PC-9 (cell line): ENCODE results near the gene RUNX1. TPM values are rescaled to one million over a fixed set of nuclear protein-coding genes. Genes with fewer than 3 reads are reported as not detected.

ENCODE experiments used
- BruUV-seq: library from RNA; stranded (reverse); fragments of 400-500 nt; replicated peaks from 2 replicates; lab custom pipeline; 2021; lab: Mats Ljungman, UMichigan
- CTCF ChIA-PET: fragments of 300-600 bp; sonication (Branson Sonifier 250); formaldehyde crosslinking; loops from one replicate; lab custom pipeline; 2022; ENCODE audit warnings: antibody characterized with exemption; lab: Charles Lee
- POLR2A ChIA-PET: fragments of 300-600 bp; sonication (Branson Sonifier 250); formaldehyde crosslinking; loops from one replicate; lab custom pipeline; 2022; ENCODE audit warnings: antibody characterized with exemption; ENCODE audit not compliant: unreplicated experiment; lab: Charles Lee
- DNase-seq, 2 experiments: peaks; one replicate each; pipeline versions ENCODE4 v3.0.0 to v3.0.0-alpha.2; 2015 to 2022; ENCODE audit warnings: mixed read lengths in 1 of 2
- H2AFZ ChIP-seq: fragments of 200-600 bp; sonication (generic); 2 replicates; pipeline ENCODE4 v1.8.1; 2017; ENCODE audit warnings: antibody characterized with exemption
- H3F3A ChIP-seq: fragments of 200-600 bp; sonication (generic); 2 replicates; pipeline ENCODE4 v1.8.1; 2017; ENCODE audit warnings: antibody characterized with exemption, mild to moderate bottlenecking, low read depth; ENCODE audit not compliant: insufficient read depth
- H3K27ac ChIP-seq: fragments of 200-600 bp; sonication (generic); 2 replicates; pipeline ENCODE4 v1.6.1; 2016; ENCODE audit warnings: mixed run types
- H3K27me3 ChIP-seq: fragments of 200-600 bp; sonication (generic); 2 replicates; pipeline ENCODE4 v1.6.1; 2016; ENCODE audit warnings: low read depth, mixed run types; ENCODE audit not compliant: insufficient read depth
- H3K36me3 ChIP-seq: fragments of 200-600 bp; sonication (generic); 2 replicates; pipeline ENCODE4 v1.6.1; 2016; ENCODE audit warnings: low read depth, mixed run types
- H3K4me1 ChIP-seq: fragments of 200-600 bp; sonication (generic); replicated peaks from 2 replicates; pipeline ENCODE4 v1.6.1; 2016; ENCODE audit warnings: mixed run types; ENCODE audit not compliant: insufficient read depth
- H3K4me2 ChIP-seq: fragments of 200-600 bp; sonication (generic); 2 replicates; pipeline ENCODE4 v1.6.1; 2017; ENCODE audit warnings: mixed run types
- H3K4me3 ChIP-seq: fragments of 200-600 bp; sonication (generic); 2 replicates; pipeline ENCODE4 v1.6.1; 2016; ENCODE audit warnings: mixed run types
- H3K79me2 ChIP-seq: fragments of 200-600 bp; sonication (generic); 2 replicates; pipeline ENCODE4 v1.6.1; 2017; ENCODE audit warnings: low read depth, mixed run types
- H3K9me2 ChIP-seq: fragments of 200-600 bp; sonication (generic); 2 replicates; pipeline ENCODE4 v1.8.1; 2017; ENCODE audit warnings: mild to moderate bottlenecking; ENCODE audit not compliant: insufficient read depth
- H3K9me3 ChIP-seq: fragments of 200-600 bp; sonication (generic); 2 replicates; pipeline ENCODE4 v1.8.1; 2016; ENCODE audit warnings: low read depth; ENCODE audit not compliant: insufficient read depth
- H4K20me1 ChIP-seq: fragments of 200-600 bp; sonication (generic); 2 replicates; pipeline ENCODE4 v1.8.1; 2017; ENCODE audit not compliant: insufficient read depth
- EZH2 ChIP-seq: fragments of 200-600 bp; sonication (generic); IDR thresholded peaks from 2 replicates; pipeline ENCODE4 v1.8.0; 2017; ENCODE audit warnings: antibody characterized with exemption, low read depth
- intact Hi-C: fragments of 100-400 bp; cut with micrococcal nuclease; formaldehyde crosslinking; loops from one replicate; pipeline ENCODE4 v1.10.0; 2022; ENCODE audit not compliant: unreplicated experiment
- total RNA-seq: library from RNA; stranded (reverse); gene quantifications from 2 replicates; pipeline ENCODE4 v1.2.3, GENCODE V29; 2021
- TF ChIP-seq, protein P1 (sequence below): fragments of 200-600 bp; sonication (generic); conservative IDR thresholded peaks from 2 replicates; pipeline ENCODE4 v1.6.1; 2017; ENCODE audit warnings: mixed run types, antibody characterized with exemption, mild to moderate bottlenecking, moderate library complexity

The RUNX1 gene
- total RNA-seq, 1 experiment from 2014 or later = 58.5 TPM

DNA sequence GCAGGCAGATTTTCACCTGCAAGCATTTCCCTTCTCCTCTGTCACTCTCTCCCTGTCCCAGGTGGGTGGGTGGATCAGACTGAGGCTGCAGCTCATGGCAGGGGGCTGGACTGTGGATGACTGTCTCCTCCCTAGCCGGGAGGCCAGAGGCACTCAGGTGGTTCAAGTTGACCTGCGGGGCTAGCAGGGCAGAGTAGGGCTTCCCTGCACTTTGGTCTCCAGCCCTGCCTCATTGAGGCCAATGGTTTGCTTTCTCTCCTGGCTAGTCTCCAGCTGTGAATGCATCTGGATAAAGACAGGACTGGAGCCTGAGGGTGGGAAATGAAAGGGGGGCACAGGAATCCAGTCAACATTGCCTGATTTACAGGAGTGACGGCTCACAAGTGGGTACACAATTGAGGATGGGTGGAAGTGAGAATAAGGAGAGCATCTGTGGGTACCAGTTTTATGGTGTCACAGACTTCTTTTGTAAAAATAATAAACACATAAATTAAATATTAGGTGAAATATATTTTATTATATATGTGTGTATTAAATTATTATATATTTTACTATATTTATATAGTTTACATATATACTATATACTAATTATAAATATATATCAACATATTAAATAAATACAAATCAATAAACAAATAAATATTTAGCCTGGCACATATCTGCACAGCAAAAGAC is 25.6 kb downstream of the RUNX1 start:
- TF ChIP-seq, protein P1, sequence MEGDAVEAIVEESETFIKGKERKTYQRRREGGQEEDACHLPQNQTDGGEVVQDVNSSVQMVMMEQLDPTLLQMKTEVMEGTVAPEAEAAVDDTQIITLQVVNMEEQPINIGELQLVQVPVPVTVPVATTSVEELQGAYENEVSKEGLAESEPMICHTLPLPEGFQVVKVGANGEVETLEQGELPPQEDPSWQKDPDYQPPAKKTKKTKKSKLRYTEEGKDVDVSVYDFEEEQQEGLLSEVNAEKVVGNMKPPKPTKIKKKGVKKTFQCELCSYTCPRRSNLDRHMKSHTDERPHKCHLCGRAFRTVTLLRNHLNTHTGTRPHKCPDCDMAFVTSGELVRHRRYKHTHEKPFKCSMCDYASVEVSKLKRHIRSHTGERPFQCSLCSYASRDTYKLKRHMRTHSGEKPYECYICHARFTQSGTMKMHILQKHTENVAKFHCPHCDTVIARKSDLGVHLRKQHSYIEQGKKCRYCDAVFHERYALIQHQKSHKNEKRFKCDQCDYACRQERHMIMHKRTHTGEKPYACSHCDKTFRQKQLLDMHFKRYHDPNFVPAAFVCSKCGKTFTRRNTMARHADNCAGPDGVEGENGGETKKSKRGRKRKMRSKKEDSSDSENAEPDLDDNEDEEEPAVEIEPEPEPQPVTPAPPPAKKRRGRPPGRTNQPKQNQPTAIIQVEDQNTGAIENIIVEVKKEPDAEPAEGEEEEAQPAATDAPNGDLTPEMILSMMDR = no peak
- no peak for TF ChIP-seq EZH2
- H2AFZ ChIP-seq = no peak overlapping the region
- intact Hi-C loops = no loop called here
- no peaks in the 10 kb centered on the region for H3K27me3 ChIP-seq
- H3K27ac ChIP-seq = no peak overlapping the region
- no peaks in the 10 kb centered on the region for H3K4me1 ChIP-seq
- BruUV-seq = no TSS peak
- ChIA-PET POLR2A (no interaction called here), CTCF (no interaction called here)
- H4K20me1 ChIP-seq = 0 out of 2 replicates have a peak, but pooled peaks cover 4% of the 10 kb centered on the region
- H3K9me2 ChIP-seq = no peaks in the 10 kb centered on the region
- peaks cover 17% of the 10 kb centered on the region; the same call in 1 of the 2 replicates for H3F3A ChIP-seq
- peaks cover 28% of the 10 kb centered on the region; the same call in 1 of the 2 replicates for H3K36me3 ChIP-seq
- H3K79me2 ChIP-seq = peaks cover 90% of the 10 kb centered on the region
- H3K4me3 ChIP-seq = no peak overlapping the region
- no peak overlapping the region for H3K4me2 ChIP-seq
- no peak for DNase-seq
- no peaks in the 10 kb centered on the region for H3K9me3 ChIP-seq

DNA sequence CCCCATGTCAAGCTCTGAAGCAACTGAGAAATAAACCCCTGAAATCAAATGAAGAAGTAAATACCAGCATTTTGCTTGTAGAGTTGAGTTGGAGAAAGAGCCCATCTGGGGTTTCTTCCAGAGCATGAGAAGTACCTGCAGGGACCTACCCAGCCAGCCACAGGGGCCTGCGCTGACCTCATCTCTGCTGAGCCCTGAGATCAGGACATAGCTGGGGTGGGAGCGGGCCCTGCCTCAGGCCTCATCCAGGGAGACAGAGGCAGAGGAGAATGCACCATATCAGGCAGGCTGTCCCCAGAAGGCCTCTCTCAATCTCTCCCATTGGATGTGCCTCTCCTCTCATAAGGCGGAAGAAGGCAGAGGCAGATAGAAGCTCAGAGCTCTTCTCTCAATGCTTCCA is 27.6 kb downstream of the RUNX1 start:
- CTCF ChIA-PET = no interaction called here
- intact Hi-C loops = no loop called here

DNA sequence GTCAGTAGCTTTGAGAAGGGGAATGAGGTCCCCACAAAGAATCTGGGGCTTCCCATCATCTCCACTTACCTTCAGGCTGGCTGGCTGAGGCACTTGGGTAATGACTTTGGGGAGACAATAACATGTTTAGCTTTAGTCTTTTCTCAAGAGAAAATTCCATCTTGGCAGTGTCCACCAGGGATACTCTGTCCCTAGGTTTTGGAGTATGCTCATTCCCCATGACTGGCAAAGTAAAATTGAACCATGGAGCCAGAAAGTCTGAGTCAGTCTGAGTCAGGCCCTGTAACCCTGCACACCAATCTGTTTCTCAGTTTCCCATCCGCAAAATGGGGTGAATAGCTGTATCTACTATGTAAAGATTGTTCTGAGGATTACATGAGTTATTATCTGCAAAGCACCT is 28.2 kb downstream of the RUNX1 start:
- Histone ChIP-seq H3K4me1 (peaks cover 14% of the 10 kb centered on the region), H3K9me3 (no peaks in the 10 kb centered on the region), H2AFZ (no peak overlapping the region), H3K36me3 (peaks cover 28% of the 10 kb centered on the region; the same call in 1 of the 2 replicates), H3K4me3 (no peak overlapping the region), H4K20me1 (0 out of 2 replicates have a peak, but pooled peaks cover 4% of the 10 kb centered on the region), H3K4me2 (no peak overlapping the region), H3K27me3 (no peaks in the 10 kb centered on the region), H3F3A (peaks cover 24% of the 10 kb centered on the region; the same call in 1 of the 2 replicates), H3K27ac (no peak overlapping the region), H3K79me2 (peaks cover 82% of the 10 kb centered on the region), H3K9me2 (no peaks in the 10 kb centered on the region)
- ChIA-PET CTCF (no interaction called here), POLR2A (interaction anchor here (0.6 kb wide), 1 partner anchor 15 kb away, joined by 4 read pairs; no protein-coding TSS in a partner anchor)
- no peak for TF ChIP-seq EZH2
- TF ChIP-seq, protein P1 = no peak
- no TSS peak for BruUV-seq
- no peak for DNase-seq
- intact Hi-C loops = no loop called here

More for the DNA sequence above, 27.6 kb downstream of the RUNX1 start:
- Histone ChIP-seq H4K20me1 (0 out of 2 replicates have a peak, but pooled peaks cover 4% of the 10 kb centered on the region), H3K36me3 (peaks cover 28% of the 10 kb centered on the region; the same call in 1 of the 2 replicates), H3K4me1 (peaks cover 8% of the 10 kb centered on the region), H3K9me2 (no peaks in the 10 kb centered on the region), H2AFZ (no peak overlapping the region), H3K27me3 (no peaks in the 10 kb centered on the region), H3K4me3 (no peak overlapping the region), H3K9me3 (no peaks in the 10 kb centered on the region), H3K27ac (no peak overlapping the region), H3K79me2 (peaks cover 86% of the 10 kb centered on the region), H3K4me2 (no peak overlapping the region), H3F3A (peaks cover 18% of the 10 kb centered on the region; the same call in 1 of the 2 replicates)
- no TSS peak for BruUV-seq
- POLR2A ChIA-PET = no interaction called here
- no peak for DNase-seq
- TF ChIP-seq, protein P1 = no peak
- TF ChIP-seq EZH2 = no peak
